Liver (tissue), 9 donors: Measurements from ENCODE around the gene KIR3DL1. TPM values are rescaled to one million over a fixed set of nuclear protein-coding genes. Genes with fewer than 3 reads are reported as not detected.

ENCODE experiments used
- DNase-seq: peaks from one replicate; pipeline ENCODE4 v3.0.0-alpha.2; 2017; ENCODE audit warnings: low spot score
- H3K27ac ChIP-seq, 2 donors: one replicate each; pipeline ENCODE4 v1.7.0; 2013; ENCODE audit warnings: inconsistent platforms in 2 of 2, low read length in 2 of 2, control low read depth in 1 of 2, low read depth in 1 of 2, mild to moderate bottlenecking in 1 of 2
- H3K27me3 ChIP-seq, 4 donors: one replicate each; pipeline versions ENCODE4 v1.6.1 to v1.7.0; 2013; ENCODE audit warnings: low read length in 3 of 4, inconsistent platforms in 1 of 4, mild to moderate bottlenecking in 1 of 4, moderate library complexity in 1 of 4; ENCODE audit not compliant: control insufficient read depth in 4 of 4, insufficient read depth in 4 of 4
- H3K36me3 ChIP-seq, 4 donors: one replicate each; pipeline versions ENCODE4 v1.6.1 to v1.7.0; 2013; ENCODE audit warnings: low read length in 3 of 4, mild to moderate bottlenecking in 3 of 4, low read depth in 1 of 4, moderate library complexity in 1 of 4; ENCODE audit not compliant: control insufficient read depth in 4 of 4, insufficient read depth in 3 of 4
- H3K4me1 ChIP-seq, 4 donors: one replicate each; pipeline versions ENCODE4 v1.6.1 to v1.7.0; 2013; ENCODE audit warnings: low read length in 3 of 4, mild to moderate bottlenecking in 3 of 4, moderate library complexity in 1 of 4; ENCODE audit not compliant: control insufficient read depth in 4 of 4, insufficient read depth in 4 of 4
- H3K4me3 ChIP-seq, 3 donors: one replicate each; pipeline versions ENCODE4 v1.6.1 to v1.7.0; 2013; ENCODE audit warnings: low read length in 3 of 3, control low read depth in 1 of 3, low read depth in 1 of 3, mild to moderate bottlenecking in 1 of 3
- H3K9ac ChIP-seq, 2 donors: one replicate each; pipeline ENCODE4 v1.7.0; 2013; ENCODE audit warnings: low read length in 2 of 2, mild to moderate bottlenecking in 2 of 2, moderate library complexity in 2 of 2, control low read depth in 1 of 2, low read depth in 1 of 2
- H3K9me3 ChIP-seq, 4 donors: one replicate each; pipeline versions ENCODE4 v1.6.1 to v1.7.0; 2013; ENCODE audit warnings: low read length in 3 of 4; ENCODE audit not compliant: control insufficient read depth in 4 of 4
- ATF3 ChIP-seq: IDR thresholded peaks from 2 replicates; pipeline ENCODE4 v1.6.1; 2016; ENCODE audit warnings: antibody characterized with exemption
- CTCF ChIP-seq: fragments of 150-350 bp; IDR thresholded peaks from 2 replicates; pipeline ENCODE4 v1.5.1; 2017; ENCODE audit warnings: improper control_type of control experiment, low read depth, low read length; ENCODE audit not compliant: missing input control
- FOXA2 ChIP-seq: IDR thresholded peaks from 2 replicates; pipeline ENCODE4 v1.6.1; 2016; ENCODE audit warnings: antibody characterized with exemption
- GABPA ChIP-seq, 2 donors: IDR thresholded peaks in 1 of 2; conservative IDR thresholded peaks in 1 of 2; 2 replicates each; pipeline ENCODE4 v1.6.1; 2016; ENCODE audit warnings: antibody characterized with exemption in 2 of 2, mild to moderate bottlenecking in 1 of 2, moderate library complexity in 1 of 2
- HNF4G ChIP-seq: IDR thresholded peaks from 2 replicates; pipeline ENCODE4 v1.6.1; 2016; ENCODE audit warnings: antibody characterized with exemption
- REST ChIP-seq: IDR thresholded peaks from 2 replicates; pipeline ENCODE4 v1.6.1; 2016; ENCODE audit warnings: antibody characterized with exemption, mild to moderate bottlenecking
- RXRA ChIP-seq, 2 donors: IDR thresholded peaks; 2 replicates each; pipeline ENCODE4 v1.6.1; 2017 to 2018; ENCODE audit warnings: antibody characterized with exemption in 2 of 2, mild to moderate bottlenecking in 1 of 2
- TAF1 ChIP-seq: conservative IDR thresholded peaks from 2 replicates; pipeline ENCODE4 v1.6.1; 2016; ENCODE audit warnings: antibody characterized with exemption, mild to moderate bottlenecking
- YY1 ChIP-seq: IDR thresholded peaks from 2 replicates; pipeline ENCODE4 v1.6.1; 2016; ENCODE audit warnings: antibody characterized with exemption, mild to moderate bottlenecking
- ZBTB33 ChIP-seq: IDR thresholded peaks from 2 replicates; pipeline ENCODE4 v1.6.1; 2016; ENCODE audit warnings: antibody characterized with exemption
- WGBS: extraction: QIAGEN DNeasy Blood & Tissue Kit; methylation state at CpG from one replicate; pipeline ENCODE4 v1.1.7; 2013; 5-methylcytosine and 5-hydroxymethylcytosine counted together
- polyA plus RNA-seq, 2 donors: library from polyadenylated mRNA; stranded (reverse) in 1 of 2; unstranded in 1 of 2; fragments of 200-250 nt in 1 of 2; fragments of >200 nt in 1 of 2; fragmentation: Nextera tagmentation in 1 of 2; extraction: Ambion mirVana in 1 of 2; gene quantifications; one replicate each; pipeline versions ENCODE4 v1.2.1 to v1.2.3, GENCODE V29; 2013 to 2015
- total RNA-seq, 2 donors: library from RNA; depleted of rRNA; stranded (reverse); fragments of >200 nt; gene quantifications; one replicate each; pipeline ENCODE4 v1.2.3, GENCODE V29; 2014
- donor health status: healthy.
- donor health status: healthy.
- donor health status: healthy.
- donor health status: healthy.
- donor health status: healthy.

Gene KIR3DL1
- total and polyA plus RNA-seq, 4 donors: 0.07 to 0.08 TPM; not detected in 2

GRCh38 chr19:54795758-54796157, 20.5 kb upstream of the KIR3DL1 start:
- no peaks in the 10 kb centered on the region for H3K36me3 ChIP-seq
- DNase-seq: no peak
- 34% methylated on average over 1 of the region's 1 CpG for WGBS
- no peak overlapping the region for H3K9ac ChIP-seq
- no peaks in the 10 kb centered on the region for H3K9me3 ChIP-seq
- TF ChIP-seq GABPA (IDR thresholded peaks at IDR 0.05 in 1 of 2, conservative IDR thresholded peaks at IDR 0.05 in 1 of 2): no peak
- TF ChIP-seq ZBTB33: no peak
- no peak for TF ChIP-seq FOXA2
- no peak for TF ChIP-seq TAF1
- TF ChIP-seq CTCF: no peak
- no peak for TF ChIP-seq ATF3
- no peak for TF ChIP-seq HNF4G
- H3K4me1 ChIP-seq: no peaks in the 10 kb centered on the region
- peaks cover 0 to 3% (median 0%) of the 10 kb centered on the region in 4 donors for H3K27me3 ChIP-seq
- H3K27ac ChIP-seq: no peak overlapping the region
- no peak overlapping the region for H3K4me3 ChIP-seq

GRCh38 chr19:54803410-54803809, 12.9 kb upstream of the KIR3DL1 start, which contains the start of gene KIR2DL4:
Gene KIR2DL4, plus strand, starts transcription at chr19:54803610. Its CDS starts 42 bp downstream, at chr19:54803652.
- Histone ChIP-seq H3K4me1 (no peaks in the 10 kb centered on the region), H3K9ac (no peak within 1 kb of the TSS), H3K9me3 (no peaks in the 10 kb centered on the region), H3K27me3 (no peaks in the 10 kb centered on the region), H3K36me3 (no peaks in the 10 kb centered on the region), H3K27ac (no peak within 1 kb of the TSS), H3K4me3 (no peak within 1 kb of the TSS)
- DNase-seq: no peak
- TF ChIP-seq REST (no peak), GABPA (IDR thresholded peaks at IDR 0.05 in 1 of 2, conservative IDR thresholded peaks at IDR 0.05 in 1 of 2) (no peak), YY1 (no peak), RXRA (IDR thresholded peaks at IDR 0.05) (no peak)
- WGBS: 74% methylated on average over 10 of the region's 10 CpGs
